Osteocyte (in vitro differentiated cells): ENCODE measurements around the gene PRKRA. TPM values are rescaled to one million over a fixed set of nuclear protein-coding genes. Genes with fewer than 3 reads are reported as not detected.
A peak's percentile ranks its signal among the peaks of the same experiment; 100 is the strongest.

Source experiments
- DNase-seq: peaks from one replicate; pipeline ENCODE4 v3.0.0; 2021; ENCODE audit warnings: mixed read lengths; ENCODE audit not compliant: unreplicated experiment; ENCODE audit errors: extremely low spot score
- H3K27ac Mint-ChIP-seq: one replicate; pipeline ENCODE4 v1.8.0; 2021; ENCODE audit warnings: mild to moderate bottlenecking, mixed read lengths; ENCODE audit not compliant: unreplicated experiment
- H3K27me3 Mint-ChIP-seq: one replicate; pipeline ENCODE4 v1.8.0; 2021; ENCODE audit warnings: mixed read lengths; ENCODE audit not compliant: unreplicated experiment
- H3K36me3 Mint-ChIP-seq: one replicate; pipeline ENCODE4 v1.8.0; 2021; ENCODE audit warnings: mixed read lengths; ENCODE audit not compliant: unreplicated experiment
- H3K4me1 Mint-ChIP-seq: one replicate; pipeline ENCODE4 v1.8.0; 2021; ENCODE audit warnings: mixed read lengths; ENCODE audit not compliant: unreplicated experiment
- H3K4me3 Mint-ChIP-seq: one replicate; pipeline ENCODE4 v1.8.0; 2021; ENCODE audit warnings: mild to moderate bottlenecking, moderate library complexity, mixed read lengths; ENCODE audit not compliant: unreplicated experiment
- H3K9me3 Mint-ChIP-seq: one replicate; pipeline ENCODE4 v1.8.0; 2021; ENCODE audit warnings: mixed read lengths; ENCODE audit not compliant: unreplicated experiment
- CTCF ChIP-seq: fragments of 200-600 bp; sonication (generic); IDR thresholded peaks from 2 replicates; pipeline ENCODE4 v1.5.0; 2021; ENCODE audit warnings: antibody characterized with exemption, mild to moderate bottlenecking, moderate library complexity
- total RNA-seq: library from RNA; stranded (reverse); gene quantifications from 2 replicates; pipeline ENCODE4 v1.2.1, GENCODE V29; 2021

Gene PRKRA
- total RNA-seq, 1 donor from 2014 or later: 50.1 TPM

GRCh38 chr2:178450524-178450773, 526 bp downstream of the PRKRA start:
- Mint-ChIP-seq H3K4me1 (peaks cover 32% of the 10 kb centered on the region), H3K27me3 (no peaks in the 10 kb centered on the region), H3K27ac (peak overlapping the region; percentile 74), H3K36me3 (peaks cover 22% of the 10 kb centered on the region), H3K4me3 (peak overlapping the region; percentile 82), H3K9me3 (no peaks in the 10 kb centered on the region)
- TF ChIP-seq CTCF: no peak
- DNase-seq: no peak

GRCh38 chr2:178449700-178450523, 1.1 kb downstream of the PRKRA start:
- DNase-seq: no peak
- H3K4me3 Mint-ChIP-seq: peak overlapping the region; percentile 82
- peak overlapping the region; percentile 74 for H3K27ac Mint-ChIP-seq

GRCh38 chr2:178448968-178449661, 1.9 kb downstream of the PRKRA start:
- H3K27ac Mint-ChIP-seq: peak overlapping the region; percentile 74
- peak overlapping the region; percentile 82 for H3K4me3 Mint-ChIP-seq
- no peaks in the 10 kb centered on the region for H3K9me3 Mint-ChIP-seq
- peaks cover 32% of the 10 kb centered on the region for H3K4me1 Mint-ChIP-seq
- DNase-seq: no peak
- TF ChIP-seq CTCF: no peak
- H3K27me3 Mint-ChIP-seq: no peaks in the 10 kb centered on the region
- H3K36me3 Mint-ChIP-seq: peaks cover 33% of the 10 kb centered on the region

More at GRCh38 chr2:178449700-178450523, 1.1 kb downstream of the PRKRA start:
- Mint-ChIP-seq H3K4me1 (peaks cover 32% of the 10 kb centered on the region), H3K9me3 (no peaks in the 10 kb centered on the region), H3K27me3 (no peaks in the 10 kb centered on the region), H3K36me3 (peaks cover 27% of the 10 kb centered on the region)
- TF ChIP-seq CTCF: no peak

- no peak for TF ChIP-seq CTCF
- no peak for DNase-seq
- H3K27ac Mint-ChIP-seq: no peak overlapping the region
- H3K27me3 Mint-ChIP-seq: no peaks in the 10 kb centered on the region
- no peaks in the 10 kb centered on the region for H3K9me3 Mint-ChIP-seq
- no peak overlapping the region for H3K4me3 Mint-ChIP-seq
- H3K4me1 Mint-ChIP-seq: no peaks in the 10 kb centered on the region
- H3K36me3 Mint-ChIP-seq: peaks cover 61% of the 10 kb centered on the region
These were observed 9.5 kb downstream of the PRKRA start for GRCh38 chr2:178441426-178441825.

- Mint-ChIP-seq H3K27me3 (no peaks in the 10 kb centered on the region), H3K4me1 (no peaks in the 10 kb centered on the region), H3K9me3 (no peaks in the 10 kb centered on the region), H3K27ac (no peak overlapping the region), H3K4me3 (no peak overlapping the region), H3K36me3 (peaks cover 58% of the 10 kb centered on the region)
- TF ChIP-seq CTCF: no peak
- no peak for DNase-seq
These were observed 14.3 kb downstream of the PRKRA start for GRCh38 chr2:178436662-178437061.
